ENCODE measurements around the gene GLB1L3.

The GLB1L3 gene

GRCh38 chr11:134288486-134288885 is 12.3 kb downstream of the GLB1L3 start:
- no peak overlapping the region for H3K4me3 ChIP-seq (replicated peaks; ENCODE audit: insufficient read depth, low read length)
- no peak for DNase-seq (ENCODE audit: low read depth in 1 of 2, low spot score in 1 of 2)
- H3K27ac ChIP-seq (replicated peaks): no peak overlapping the region
- TF ChIP-seq POLR2AphosphoS5 (IDR thresholded peaks at IDR 0.05; ENCODE audit: low read depth): no peak
- no peaks in the 10 kb centered on the region for H3K27me3 ChIP-seq (ENCODE audit: insufficient read depth, poor library complexity, severe bottlenecking)

- TF ChIP-seq GABPA (IDR thresholded peaks at IDR 0.05; ENCODE audit: low read depth) (no peak), POLR2AphosphoS5 (IDR thresholded peaks at IDR 0.05; ENCODE audit: low read depth) (no peak), SPI1 (IDR thresholded peaks at IDR 0.05; ENCODE audit: borderline replicate concordance, low read depth) (no peak)
- TF ChIP-seq, protein P1, sequence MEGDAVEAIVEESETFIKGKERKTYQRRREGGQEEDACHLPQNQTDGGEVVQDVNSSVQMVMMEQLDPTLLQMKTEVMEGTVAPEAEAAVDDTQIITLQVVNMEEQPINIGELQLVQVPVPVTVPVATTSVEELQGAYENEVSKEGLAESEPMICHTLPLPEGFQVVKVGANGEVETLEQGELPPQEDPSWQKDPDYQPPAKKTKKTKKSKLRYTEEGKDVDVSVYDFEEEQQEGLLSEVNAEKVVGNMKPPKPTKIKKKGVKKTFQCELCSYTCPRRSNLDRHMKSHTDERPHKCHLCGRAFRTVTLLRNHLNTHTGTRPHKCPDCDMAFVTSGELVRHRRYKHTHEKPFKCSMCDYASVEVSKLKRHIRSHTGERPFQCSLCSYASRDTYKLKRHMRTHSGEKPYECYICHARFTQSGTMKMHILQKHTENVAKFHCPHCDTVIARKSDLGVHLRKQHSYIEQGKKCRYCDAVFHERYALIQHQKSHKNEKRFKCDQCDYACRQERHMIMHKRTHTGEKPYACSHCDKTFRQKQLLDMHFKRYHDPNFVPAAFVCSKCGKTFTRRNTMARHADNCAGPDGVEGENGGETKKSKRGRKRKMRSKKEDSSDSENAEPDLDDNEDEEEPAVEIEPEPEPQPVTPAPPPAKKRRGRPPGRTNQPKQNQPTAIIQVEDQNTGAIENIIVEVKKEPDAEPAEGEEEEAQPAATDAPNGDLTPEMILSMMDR (IDR thresholded peaks at IDR 0.05; ENCODE audit: insufficient read depth, low read length): no peak
- DNase-seq (ENCODE audit: low read depth in 1 of 2, low spot score in 1 of 2): no peak
- no peak overlapping the region for H3K4me3 ChIP-seq (replicated peaks; ENCODE audit: insufficient read depth, low read length)
- H3K27me3 ChIP-seq (ENCODE audit: insufficient read depth, poor library complexity, severe bottlenecking): no peaks in the 10 kb centered on the region
- no peak overlapping the region for H3K27ac ChIP-seq (replicated peaks)
These were observed 13.0 kb downstream of the GLB1L3 start for GRCh38 chr11:134289167-134289566.

GRCh38 chr11:134289789-134290188 is 13.6 kb downstream of the GLB1L3 start:
- DNase-seq (ENCODE audit: low read depth in 1 of 2, low spot score in 1 of 2): no peak
- H3K27ac ChIP-seq (replicated peaks): no peak overlapping the region

DNA sequence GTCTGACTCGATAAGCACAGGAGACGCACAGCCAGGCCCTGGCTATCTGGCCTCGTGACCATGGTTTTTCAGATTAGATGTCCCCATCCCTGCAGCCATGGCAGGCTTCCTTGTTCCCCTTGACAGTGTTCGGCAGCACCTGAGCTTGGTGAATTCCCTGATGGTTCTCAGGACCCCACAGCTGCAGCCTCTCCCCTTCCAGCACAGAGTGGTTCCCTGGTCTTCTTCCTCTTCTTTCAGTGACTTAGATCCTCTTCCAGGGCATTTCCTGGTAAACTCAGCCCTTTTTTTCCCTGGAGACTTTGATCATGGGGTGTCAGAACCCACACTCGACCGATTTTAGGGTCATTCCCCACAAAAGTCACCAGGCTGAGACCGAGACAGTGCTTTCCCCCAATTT is 14.5 kb downstream of the GLB1L3 start:
- H3K27me3 ChIP-seq (ENCODE audit: insufficient read depth, poor library complexity, severe bottlenecking): no peaks in the 10 kb centered on the region
- TF ChIP-seq SPI1 (IDR thresholded peaks at IDR 0.05; ENCODE audit: borderline replicate concordance, low read depth) (no peak), GABPA (IDR thresholded peaks at IDR 0.05; ENCODE audit: low read depth) (no peak), POLR2AphosphoS5 (IDR thresholded peaks at IDR 0.05; ENCODE audit: low read depth) (no peak)
- TF ChIP-seq, protein P2, sequence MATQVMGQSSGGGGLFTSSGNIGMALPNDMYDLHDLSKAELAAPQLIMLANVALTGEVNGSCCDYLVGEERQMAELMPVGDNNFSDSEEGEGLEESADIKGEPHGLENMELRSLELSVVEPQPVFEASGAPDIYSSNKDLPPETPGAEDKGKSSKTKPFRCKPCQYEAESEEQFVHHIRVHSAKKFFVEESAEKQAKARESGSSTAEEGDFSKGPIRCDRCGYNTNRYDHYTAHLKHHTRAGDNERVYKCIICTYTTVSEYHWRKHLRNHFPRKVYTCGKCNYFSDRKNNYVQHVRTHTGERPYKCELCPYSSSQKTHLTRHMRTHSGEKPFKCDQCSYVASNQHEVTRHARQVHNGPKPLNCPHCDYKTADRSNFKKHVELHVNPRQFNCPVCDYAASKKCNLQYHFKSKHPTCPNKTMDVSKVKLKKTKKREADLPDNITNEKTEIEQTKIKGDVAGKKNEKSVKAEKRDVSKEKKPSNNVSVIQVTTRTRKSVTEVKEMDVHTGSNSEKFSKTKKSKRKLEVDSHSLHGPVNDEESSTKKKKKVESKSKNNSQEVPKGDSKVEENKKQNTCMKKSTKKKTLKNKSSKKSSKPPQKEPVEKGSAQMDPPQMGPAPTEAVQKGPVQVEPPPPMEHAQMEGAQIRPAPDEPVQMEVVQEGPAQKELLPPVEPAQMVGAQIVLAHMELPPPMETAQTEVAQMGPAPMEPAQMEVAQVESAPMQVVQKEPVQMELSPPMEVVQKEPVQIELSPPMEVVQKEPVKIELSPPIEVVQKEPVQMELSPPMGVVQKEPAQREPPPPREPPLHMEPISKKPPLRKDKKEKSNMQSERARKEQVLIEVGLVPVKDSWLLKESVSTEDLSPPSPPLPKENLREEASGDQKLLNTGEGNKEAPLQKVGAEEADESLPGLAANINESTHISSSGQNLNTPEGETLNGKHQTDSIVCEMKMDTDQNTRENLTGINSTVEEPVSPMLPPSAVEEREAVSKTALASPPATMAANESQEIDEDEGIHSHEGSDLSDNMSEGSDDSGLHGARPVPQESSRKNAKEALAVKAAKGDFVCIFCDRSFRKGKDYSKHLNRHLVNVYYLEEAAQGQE (IDR thresholded peaks at IDR 0.05; ENCODE audit: insufficient replicate concordance, low read depth): no peak
- TF ChIP-seq, protein P1 (IDR thresholded peaks at IDR 0.05; ENCODE audit: insufficient read depth, low read length): no peak

More at GRCh38 chr11:134289789-134290188, 13.6 kb downstream of the GLB1L3 start:
- no peak for TF ChIP-seq POLR2AphosphoS5 (IDR thresholded peaks at IDR 0.05; ENCODE audit: low read depth)
- H3K27me3 ChIP-seq (ENCODE audit: insufficient read depth, poor library complexity, severe bottlenecking): no peaks in the 10 kb centered on the region
- H3K4me3 ChIP-seq (replicated peaks; ENCODE audit: insufficient read depth, low read length): no peak overlapping the region

GRCh38 chr11:134291196-134291595 is 15.0 kb downstream of the GLB1L3 start:
- Histone ChIP-seq H3K27ac (replicated peaks) (no peak overlapping the region), H3K27me3 (ENCODE audit: insufficient read depth, poor library complexity, severe bottlenecking) (no peaks in the 10 kb centered on the region), H3K4me3 (replicated peaks; ENCODE audit: insufficient read depth, low read length) (no peak overlapping the region)
- TF ChIP-seq SPI1 (IDR thresholded peaks at IDR 0.05; ENCODE audit: borderline replicate concordance, low read depth) (no peak), GABPA (IDR thresholded peaks at IDR 0.05; ENCODE audit: low read depth) (no peak), POLR2AphosphoS5 (IDR thresholded peaks at IDR 0.05; ENCODE audit: low read depth) (no peak)
- TF ChIP-seq, protein P1 (IDR thresholded peaks at IDR 0.05; ENCODE audit: insufficient read depth, low read length): no peak
- no peak for DNase-seq (ENCODE audit: low read depth in 1 of 2, low spot score in 1 of 2)

More for the DNA sequence above, 14.5 kb downstream of the GLB1L3 start:
- Histone ChIP-seq H3K27ac (replicated peaks) (no peak overlapping the region), H3K4me3 (replicated peaks; ENCODE audit: insufficient read depth, low read length) (no peak overlapping the region)
- DNase-seq (ENCODE audit: low read depth in 1 of 2, low spot score in 1 of 2): no peak

All from HL-60 (cell line).